ENCODE results near the gene OSBPL7. TPM values are rescaled to one million over a fixed set of nuclear protein-coding genes. Genes with fewer than 3 reads are reported as not detected.

OSBPL7 gene
- total RNA-seq, 2 donors from 2014 or later, result 21.6 to 28.6 TPM

- ATAC-seq, result no peak
- Mint-ChIP-seq H3K9me3 (no peaks in the 10 kb centered on the region), H3K27me3 (peaks cover 6 to 9% of the 10 kb centered on the region in 2 donors), H3K36me3 (no peaks in the 10 kb centered on the region), H3K4me3 (peak overlapping the region; percentile 96), H3K4me1 (ENCODE audit: low read depth in 2 of 2) (peaks cover 15 to 18% of the 10 kb centered on the region in 2 donors), H3K27ac (peak overlapping the region; percentile 71 to 93)
- DNase-seq (ENCODE audit: low spot score), result no peak
Observed at GRCh38 chr17:47841488-47842291, 20.1 kb upstream of the OSBPL7 start.

GRCh38 chr17:47840742-47841487 is 19.3 kb upstream of the OSBPL7 start, which contains the start of gene SCRN2:
Gene SCRN2 (minus strand): TSS chr17:47841273. CDS start chr17:47840843, 430 bp downstream.
- Mint-ChIP-seq H3K4me3 (peak within 1 kb of the TSS; percentile 96), H3K36me3 (no peaks in the 10 kb centered on the region), H3K27me3 (peaks cover 0 to 9% of the 10 kb centered on the region in 2 donors), H3K27ac (peak within 1 kb of the TSS; percentile 71 to 93), H3K4me1 (ENCODE audit: low read depth in 2 of 2) (peaks cover 15 to 18% of the 10 kb centered on the region in 2 donors), H3K9me3 (no peaks in the 10 kb centered on the region)
- ATAC-seq (peak; percentile 94 to 95), DNase-seq (ENCODE audit: low spot score) (peak; percentile 94)

GRCh38 chr17:47840001-47840741 is 18.6 kb upstream of the OSBPL7 start:
- Mint-ChIP-seq H3K27ac (peak overlapping the region; percentile 60 to 71), H3K4me3 (peak overlapping the region; percentile 96), H3K36me3 (no peaks in the 10 kb centered on the region), H3K9me3 (no peaks in the 10 kb centered on the region), H3K4me1 (ENCODE audit: low read depth in 2 of 2) (peaks cover 15 to 18% of the 10 kb centered on the region in 2 donors), H3K27me3 (peaks cover 0 to 8% of the 10 kb centered on the region in 2 donors)
- ATAC-seq (no peak), DNase-seq (ENCODE audit: low spot score) (no peak)

- no peak for ATAC-seq
- H3K27me3 Mint-ChIP-seq, result peaks cover 0 to under 1% of the 10 kb centered on the region in 2 donors
- no peak overlapping the region for H3K27ac Mint-ChIP-seq
- peaks cover 24 to 25% of the 10 kb centered on the region in 2 donors for H3K4me1 Mint-ChIP-seq (ENCODE audit: low read depth in 2 of 2)
- no peak overlapping the region for H3K4me3 Mint-ChIP-seq
- H3K9me3 Mint-ChIP-seq, result no peaks in the 10 kb centered on the region
- no peak for DNase-seq (ENCODE audit: low spot score)
- no peaks in the 10 kb centered on the region for H3K36me3 Mint-ChIP-seq
Observed at GRCh38 chr17:47839071-47839470, 17.5 kb upstream of the OSBPL7 start.

GRCh38 chr17:47838636-47839035 is 17.0 kb upstream of the OSBPL7 start:
- DNase-seq (ENCODE audit: low spot score) (no peak), ATAC-seq (no peak)
- no peak overlapping the region for H3K4me3 Mint-ChIP-seq

GRCh38 chr17:47837401-47838039 is 15.9 kb upstream of the OSBPL7 start:
- Mint-ChIP-seq H3K4me3 (no peak overlapping the region), H3K36me3 (no peaks in the 10 kb centered on the region), H3K27me3 (no peaks in the 10 kb centered on the region), H3K27ac (no peak overlapping the region), H3K9me3 (no peaks in the 10 kb centered on the region), H3K4me1 (ENCODE audit: low read depth in 2 of 2) (peaks cover 19 to 28% of the 10 kb centered on the region in 2 donors)
- DNase-seq (ENCODE audit: low spot score), result no peak
- no peak for ATAC-seq

More at GRCh38 chr17:47838636-47839035, 17.0 kb upstream of the OSBPL7 start:
- H3K36me3 Mint-ChIP-seq, result no peaks in the 10 kb centered on the region
- peaks cover 24 to 25% of the 10 kb centered on the region in 2 donors for H3K4me1 Mint-ChIP-seq (ENCODE audit: low read depth in 2 of 2)
- H3K27me3 Mint-ChIP-seq, result no peaks in the 10 kb centered on the region
- no peaks in the 10 kb centered on the region for H3K9me3 Mint-ChIP-seq
- no peak overlapping the region for H3K27ac Mint-ChIP-seq

GRCh38 chr17:47836601-47837000 is 15.0 kb upstream of the OSBPL7 start:
- no peaks in the 10 kb centered on the region for H3K36me3 Mint-ChIP-seq
- H3K27ac Mint-ChIP-seq, result no peak overlapping the region
- no peak for DNase-seq (ENCODE audit: low spot score)
- H3K4me3 Mint-ChIP-seq, result no peak overlapping the region
- ATAC-seq, result no peak
- no peaks in the 10 kb centered on the region for H3K9me3 Mint-ChIP-seq
- H3K4me1 Mint-ChIP-seq (ENCODE audit: low read depth in 2 of 2), result peaks cover 28 to 35% of the 10 kb centered on the region in 2 donors
- H3K27me3 Mint-ChIP-seq, result no peaks in the 10 kb centered on the region

GRCh38 chr17:47834756-47835155 is 13.2 kb upstream of the OSBPL7 start:
- H3K27ac Mint-ChIP-seq, result peak overlapping the region; percentile 6 to 21

GRCh38 chr17:47831934-47832327 is 10.3 kb upstream of the OSBPL7 start:
- Mint-ChIP-seq H3K4me3 (peak overlapping the region; percentile 97), H3K27me3 (no peaks in the 10 kb centered on the region), H3K9me3 (no peaks in the 10 kb centered on the region), H3K36me3 (no peaks in the 10 kb centered on the region), H3K27ac (peak overlapping the region; percentile 88 to 91), H3K4me1 (ENCODE audit: low read depth in 2 of 2) (peaks cover 42 to 47% of the 10 kb centered on the region in 2 donors)
- DNase-seq (ENCODE audit: low spot score) (no peak), ATAC-seq (no peak)

More at GRCh38 chr17:47834756-47835155, 13.2 kb upstream of the OSBPL7 start:
- no peak overlapping the region for H3K4me3 Mint-ChIP-seq
- ATAC-seq (no peak), DNase-seq (ENCODE audit: low spot score) (no peak)
- H3K36me3 Mint-ChIP-seq, result no peaks in the 10 kb centered on the region
- peaks cover 29 to 33% of the 10 kb centered on the region in 2 donors for H3K4me1 Mint-ChIP-seq (ENCODE audit: low read depth in 2 of 2)
- H3K27me3 Mint-ChIP-seq, result no peaks in the 10 kb centered on the region
- no peaks in the 10 kb centered on the region for H3K9me3 Mint-ChIP-seq

GRCh38 chr17:47831003-47831933 is 9.7 kb upstream of the OSBPL7 start, which contains the start of the genes LRRC46 and MRPL10:
Gene LRRC46 (plus strand): TSS chr17:47831670. CDS start chr17:47831990, 320 bp downstream.
Gene MRPL10 (minus strand): TSS chr17:47831541. CDS start chr17:47831511, 30 bp downstream.
- ATAC-seq (peak; percentile 85 to 89), DNase-seq (ENCODE audit: low spot score) (peak; percentile 94)
- Mint-ChIP-seq H3K27me3 (no peaks in the 10 kb centered on the region), H3K27ac (peak within 1 kb of the TSS; percentile 88 to 91), H3K4me3 (peak within 1 kb of the TSS; percentile 97), H3K4me1 (ENCODE audit: low read depth in 2 of 2) (peaks cover 45 to 47% of the 10 kb centered on the region in 2 donors), H3K9me3 (no peaks in the 10 kb centered on the region), H3K36me3 (no peaks in the 10 kb centered on the region)

- peaks cover 45 to 47% of the 10 kb centered on the region in 2 donors for H3K4me1 Mint-ChIP-seq (ENCODE audit: low read depth in 2 of 2)
- H3K36me3 Mint-ChIP-seq, result peaks cover 2% of the 10 kb centered on the region
- peak overlapping the region; percentile 88 to 91 for H3K27ac Mint-ChIP-seq
- no peaks in the 10 kb centered on the region for H3K9me3 Mint-ChIP-seq
- DNase-seq (ENCODE audit: low spot score), result no peak
- peak in 1 of 2 donors; percentile 1 for ATAC-seq
- H3K27me3 Mint-ChIP-seq, result no peaks in the 10 kb centered on the region
- peak overlapping the region; percentile 97 for H3K4me3 Mint-ChIP-seq
Observed at GRCh38 chr17:47830396-47831002, 8.9 kb upstream of the OSBPL7 start.

GRCh38 chr17:47829870-47830269 is 8.3 kb upstream of the OSBPL7 start:
- H3K36me3 Mint-ChIP-seq, result peaks cover 7% of the 10 kb centered on the region
- peak; percentile 90 to 93 for ATAC-seq
- peaks cover 44 to 47% of the 10 kb centered on the region in 2 donors for H3K4me1 Mint-ChIP-seq (ENCODE audit: low read depth in 2 of 2)
- no peaks in the 10 kb centered on the region for H3K27me3 Mint-ChIP-seq
- peak overlapping the region; percentile 88 to 91 for H3K27ac Mint-ChIP-seq
- DNase-seq (ENCODE audit: low spot score), result peak; percentile 85
- H3K9me3 Mint-ChIP-seq, result no peaks in the 10 kb centered on the region
- H3K4me3 Mint-ChIP-seq, result peak overlapping the region; percentile 97

Data from natural killer cell treated with Interleukin-12 subunit alpha and Interleukin-12 subunit beta and Interleukin-15 and Interleukin-18, amount 100 ng/mL, for 72 hours (primary cell).